ENCODE data around the gene ACTRT2.

The ACTRT2 gene

DNA sequence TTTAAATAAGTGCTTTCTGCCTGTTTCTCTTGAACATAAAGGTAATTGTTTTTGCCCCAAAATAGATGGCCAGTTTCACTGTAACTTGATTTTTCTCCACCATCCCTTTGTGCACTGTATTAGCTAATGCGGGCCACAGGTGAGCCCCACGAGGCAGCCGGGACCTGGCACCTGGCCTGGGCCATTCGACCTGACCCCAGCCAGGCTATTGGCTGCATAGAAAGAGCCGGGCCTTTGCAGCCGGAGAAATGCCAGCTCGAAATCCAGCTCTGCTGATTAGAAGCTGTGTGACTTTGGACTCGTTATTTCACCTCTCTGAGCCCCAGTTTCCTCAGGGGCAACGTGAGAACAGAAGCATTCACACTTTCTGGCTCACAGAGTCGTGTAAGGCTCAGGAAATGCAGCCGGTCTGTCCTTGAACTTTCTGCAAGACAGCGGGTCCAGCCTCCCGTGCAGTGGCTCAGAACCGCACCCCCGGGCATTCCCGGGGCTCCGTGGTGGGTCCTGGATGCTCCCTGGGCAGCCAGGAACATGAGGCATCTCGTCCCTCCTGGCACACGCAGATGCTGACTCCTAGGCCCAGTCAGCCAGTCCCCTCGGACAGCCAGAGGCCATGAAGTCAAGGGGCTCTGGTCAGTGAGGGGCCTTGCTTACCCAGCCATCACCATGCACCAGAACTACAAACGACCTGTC, 37.4 kb upstream of the ACTRT2 start:
- DNase-seq (ENCODE audit: low spot score) = no peak

DNA sequence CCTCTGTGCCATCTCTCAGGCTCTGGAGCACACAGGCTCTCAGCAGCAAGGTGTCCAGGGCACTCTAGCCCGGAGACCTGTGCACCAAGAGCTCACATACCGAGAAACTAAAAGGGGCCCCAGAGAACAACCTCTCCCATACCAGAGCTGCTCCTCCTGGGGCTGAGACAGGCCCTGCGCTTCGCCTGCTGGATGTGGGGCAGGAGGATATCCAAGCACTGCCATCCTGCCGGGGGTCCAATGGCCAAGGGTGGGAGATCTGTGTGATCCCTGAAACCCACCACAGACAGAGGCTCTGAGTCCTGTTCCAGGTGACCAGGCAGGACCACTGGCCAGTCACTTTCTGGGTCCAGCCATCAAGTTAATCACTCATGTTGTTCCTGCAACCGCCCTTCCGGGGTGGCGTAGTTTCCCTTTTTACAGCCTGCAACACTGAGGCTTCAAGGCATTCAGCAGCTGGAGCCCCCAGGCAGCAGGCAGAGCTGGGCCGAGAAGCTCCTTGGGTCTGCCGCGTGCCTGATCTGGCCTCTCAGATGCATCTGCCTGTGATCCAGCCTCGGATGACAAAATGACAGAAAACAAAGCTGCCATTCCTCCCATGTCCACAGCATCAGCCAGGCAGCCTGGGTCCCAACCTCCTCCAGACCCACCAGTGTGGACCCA, 36.7 kb upstream of the ACTRT2 start:
- no peak for DNase-seq (ENCODE audit: low spot score)

DNA sequence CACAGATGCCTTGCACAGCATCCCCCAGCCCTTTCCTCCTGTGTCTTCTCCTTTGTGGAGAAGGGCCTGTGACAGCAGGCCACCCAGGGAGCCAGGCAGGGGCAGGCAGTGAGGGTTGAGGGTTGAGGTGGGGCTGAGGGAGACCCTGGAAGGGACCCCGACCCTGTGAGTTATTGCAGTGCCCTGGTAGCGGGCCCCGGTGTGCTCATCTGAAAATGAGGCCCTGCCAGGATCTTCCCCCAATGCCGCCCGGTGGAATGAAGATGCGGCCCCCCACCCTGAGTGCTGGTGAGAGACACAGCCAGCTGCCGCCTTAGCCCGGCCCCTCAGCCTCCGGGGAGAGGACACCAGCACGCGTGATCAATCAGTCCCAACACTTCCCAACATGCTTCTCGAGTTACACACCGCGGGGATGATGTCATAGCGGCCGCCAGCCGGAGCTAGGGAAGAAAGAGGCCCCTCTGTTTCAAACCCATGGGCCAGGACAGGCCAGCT, 36.2 kb upstream of the ACTRT2 start:
- no peak for DNase-seq (ENCODE audit: low spot score)

DNA sequence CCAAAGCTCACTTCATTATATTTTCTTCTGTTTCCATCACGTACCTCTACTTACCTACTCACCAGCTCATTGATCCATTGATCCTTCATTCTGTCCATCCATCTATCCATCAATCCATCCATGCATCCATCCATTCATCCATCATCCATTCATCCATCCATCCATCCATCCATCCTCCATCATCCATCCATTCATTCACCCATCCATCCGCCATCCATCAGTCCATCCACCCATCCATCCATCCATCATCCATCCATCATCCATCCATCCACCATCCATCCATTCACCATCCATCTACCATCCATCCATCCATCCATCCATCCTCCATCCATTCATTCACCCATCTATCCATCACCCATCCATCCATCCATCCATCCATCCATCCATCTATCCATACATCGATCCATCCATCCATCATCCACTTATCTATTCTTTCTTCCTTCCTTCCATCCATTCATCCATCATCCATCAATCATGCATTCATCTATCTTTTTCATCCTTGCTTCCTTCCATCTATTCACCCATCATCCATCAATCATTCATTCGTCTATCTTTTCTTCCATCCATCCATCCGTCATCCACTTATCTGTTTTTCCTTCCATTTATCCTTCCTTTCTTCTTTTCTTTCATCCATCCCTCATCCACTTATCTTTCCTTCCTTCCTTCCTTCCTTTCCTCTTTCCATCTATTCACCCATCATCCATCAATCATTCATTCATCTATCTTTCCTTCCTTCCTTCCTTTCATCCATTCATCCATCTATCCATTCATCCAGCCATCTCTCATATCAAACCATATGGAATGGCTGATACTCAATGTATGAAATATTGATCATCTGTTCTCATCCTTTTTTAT, 35.3 kb upstream of the ACTRT2 start:
- DNase-seq (ENCODE audit: low spot score) = no peak

DNA sequence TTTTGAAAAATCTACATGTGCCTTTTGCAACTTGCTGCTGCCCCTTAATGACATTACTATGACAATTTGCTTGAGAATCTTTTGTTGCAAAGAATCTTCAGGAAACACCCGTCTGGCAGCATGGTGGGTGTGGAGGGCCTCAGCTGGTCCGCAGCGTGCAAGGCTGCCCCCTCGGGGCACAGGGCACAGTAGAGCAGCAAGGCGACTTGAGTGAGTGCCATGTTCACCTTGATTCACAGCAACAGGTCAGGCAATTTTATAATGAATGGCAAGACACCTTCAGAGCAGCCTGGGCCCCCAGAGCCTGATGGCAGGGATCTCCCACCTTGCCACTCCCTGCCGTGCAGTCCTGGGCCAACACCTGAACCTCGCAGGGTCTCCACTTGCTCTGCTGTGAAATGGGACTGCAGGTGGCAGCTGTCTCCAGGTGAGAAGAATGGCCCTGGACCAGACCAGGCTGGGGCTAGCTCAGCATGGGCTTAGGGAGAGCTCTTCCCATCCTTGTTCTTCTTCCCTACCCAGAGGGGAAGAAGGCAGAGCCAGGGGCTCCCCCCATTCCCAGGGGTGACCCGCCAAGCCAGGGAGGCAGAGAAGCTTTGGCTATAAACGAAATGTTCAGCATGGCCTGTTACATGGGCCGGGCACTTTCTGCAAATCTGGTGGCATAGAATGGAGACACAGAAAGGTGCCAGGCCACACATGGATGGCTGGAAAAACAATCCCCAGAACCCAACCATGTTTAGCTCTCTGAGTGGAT, 34.5 kb upstream of the ACTRT2 start:
- no peak for DNase-seq (ENCODE audit: low spot score)

DNA sequence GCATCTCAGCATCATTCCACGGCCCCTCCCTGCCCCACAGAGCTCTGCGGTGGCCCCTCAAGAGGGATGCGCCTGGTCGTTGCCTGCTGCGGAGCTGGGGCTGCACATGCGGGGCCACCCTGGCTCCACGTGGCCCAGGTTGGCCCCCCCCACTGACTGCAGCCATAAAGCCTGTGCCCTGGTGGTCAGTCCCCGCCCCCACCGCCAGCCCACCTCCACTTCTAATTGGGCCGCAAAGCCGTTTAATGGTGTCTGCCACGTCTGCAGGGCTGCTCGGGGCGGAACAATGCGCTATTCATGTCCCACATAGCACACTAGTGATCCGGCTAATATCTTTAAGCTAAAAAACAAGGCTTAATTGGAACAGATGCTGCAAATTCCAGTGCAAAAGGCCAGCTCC, 33.5 kb upstream of the ACTRT2 start:
- no peak for DNase-seq (ENCODE audit: low spot score)

DNA sequence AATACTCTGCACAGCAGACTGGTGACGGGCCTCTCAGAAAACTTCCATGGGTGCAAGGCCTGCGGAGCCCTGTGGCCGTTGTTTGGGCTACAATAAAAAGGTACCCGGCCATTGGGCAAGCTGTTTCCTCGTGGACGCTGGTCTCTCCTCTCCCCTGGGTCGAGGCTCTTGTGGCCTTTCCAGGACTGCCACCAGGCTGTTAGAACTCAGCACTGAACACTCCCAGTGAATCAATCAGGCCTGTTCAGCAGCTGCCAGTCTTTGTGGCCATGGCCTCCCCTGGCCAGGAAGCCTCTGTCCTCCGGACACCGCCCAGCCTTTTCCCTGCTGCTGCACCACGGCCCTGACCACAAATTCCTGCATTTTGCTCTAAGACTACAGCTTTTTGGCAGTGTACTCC, 33.0 kb upstream of the ACTRT2 start:
- no peak for DNase-seq (ENCODE audit: low spot score)

DNA sequence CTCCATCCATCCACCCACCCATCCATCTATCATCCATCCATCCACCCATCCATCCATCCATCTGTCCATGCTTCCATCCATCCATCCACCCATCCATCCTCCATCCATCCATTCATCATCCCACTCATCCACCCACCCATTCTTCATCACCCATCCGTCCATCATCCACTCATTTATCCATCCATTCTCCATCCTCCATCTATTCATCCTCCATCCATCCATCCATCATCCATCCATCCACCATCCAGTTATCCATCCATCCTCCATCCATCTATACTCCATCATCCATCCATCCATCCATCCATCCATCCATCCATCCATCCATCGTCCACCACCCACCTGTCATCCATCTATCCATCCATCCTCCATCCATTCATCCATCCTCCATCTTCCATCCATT, 32.1 kb upstream of the ACTRT2 start:
- no peak for DNase-seq (ENCODE audit: low spot score)

DNA sequence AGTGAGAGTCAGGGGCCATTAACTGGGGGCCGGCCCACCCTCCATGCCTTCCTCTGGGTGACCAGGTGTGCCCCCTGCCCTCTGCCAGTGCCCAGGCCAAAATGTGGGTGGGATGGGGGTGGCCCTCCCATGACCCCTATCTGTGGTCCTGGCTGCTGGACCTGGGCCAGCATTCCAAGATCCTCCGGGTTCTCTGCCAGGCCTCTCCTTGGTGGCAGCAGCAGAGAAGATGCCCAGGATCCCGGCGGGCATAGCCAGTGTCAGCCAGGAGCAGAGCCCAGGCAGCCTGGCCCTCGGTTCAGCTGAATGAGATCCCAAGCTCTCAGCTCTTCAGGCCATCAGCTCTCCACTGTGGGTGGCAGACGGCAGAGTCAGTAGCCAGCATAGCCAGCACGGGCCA, 31.3 kb upstream of the ACTRT2 start:
- no peak for DNase-seq (ENCODE audit: low spot score)

DNA sequence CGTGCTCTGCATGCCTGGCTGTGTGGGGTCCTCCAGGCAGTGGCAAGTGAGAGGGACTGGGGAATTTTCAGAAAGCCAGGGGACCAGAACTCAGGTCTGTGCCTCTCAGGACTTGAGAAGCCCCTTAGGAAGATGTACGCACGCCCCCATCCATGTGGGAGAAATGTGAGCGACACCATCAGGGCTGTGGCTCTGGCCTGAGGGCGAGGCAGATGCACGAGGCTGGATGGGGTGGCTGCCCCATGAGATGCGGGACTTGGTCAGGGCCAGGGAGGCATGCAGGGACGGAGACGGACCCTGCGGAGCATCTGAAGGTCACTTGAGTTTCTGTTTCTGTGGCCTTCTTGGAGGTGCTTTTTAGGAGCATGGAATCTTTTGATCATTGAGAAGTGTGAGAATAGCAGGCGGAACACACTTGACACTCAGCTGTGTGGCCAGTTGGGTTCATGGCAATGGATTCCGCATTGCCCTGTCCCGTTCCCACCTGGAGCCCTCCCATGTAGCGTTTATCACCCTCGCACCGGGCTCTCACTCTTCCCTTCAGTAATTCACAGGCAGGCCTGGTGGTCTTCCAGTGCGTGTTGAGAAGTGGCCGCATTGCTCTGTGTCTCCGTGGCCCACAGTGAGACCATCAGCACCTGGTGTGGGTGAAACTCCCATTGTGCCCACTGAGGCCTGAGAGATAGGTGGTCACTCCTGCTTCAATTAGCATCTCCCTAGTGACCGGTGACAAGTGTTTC, 30.7 kb upstream of the ACTRT2 start:
- no peak for DNase-seq (ENCODE audit: low spot score)

DNA sequence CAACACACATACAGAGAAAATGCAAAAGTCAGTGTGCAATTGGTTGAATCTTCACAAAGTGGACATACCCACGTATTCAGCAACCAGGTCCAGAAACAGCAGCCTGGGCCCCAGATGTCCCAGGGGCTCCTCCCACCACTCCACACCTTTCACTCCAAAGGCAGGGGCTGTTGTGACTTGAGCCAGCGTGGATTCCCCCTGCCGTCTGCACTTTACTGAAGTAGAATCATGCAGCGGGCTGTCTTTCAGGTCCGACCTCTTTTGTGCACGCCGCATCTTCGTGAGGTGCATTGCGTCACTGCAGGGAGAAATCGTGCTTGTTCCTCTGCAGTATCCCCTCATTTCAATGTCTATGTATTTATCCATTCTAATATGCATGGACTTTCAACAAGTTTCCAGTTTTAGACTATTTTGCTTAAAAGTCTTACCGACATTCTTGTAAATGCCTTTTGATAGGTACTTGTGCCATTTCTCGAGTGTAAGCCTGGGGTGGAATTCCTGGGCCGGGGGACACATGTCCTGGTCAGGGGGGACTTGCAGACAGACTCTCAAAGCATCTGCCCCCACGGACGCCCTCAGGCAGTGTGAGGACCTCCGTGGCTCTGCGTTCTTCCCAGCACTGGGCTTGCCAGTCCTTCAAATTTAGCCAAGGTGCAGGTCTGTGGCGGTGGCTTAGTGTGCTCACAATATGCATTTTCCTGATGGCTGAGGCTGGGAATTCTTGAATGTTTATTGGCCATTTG, 29.3 kb upstream of the ACTRT2 start:
- DNase-seq (ENCODE audit: low spot score) = no peak

DNA sequence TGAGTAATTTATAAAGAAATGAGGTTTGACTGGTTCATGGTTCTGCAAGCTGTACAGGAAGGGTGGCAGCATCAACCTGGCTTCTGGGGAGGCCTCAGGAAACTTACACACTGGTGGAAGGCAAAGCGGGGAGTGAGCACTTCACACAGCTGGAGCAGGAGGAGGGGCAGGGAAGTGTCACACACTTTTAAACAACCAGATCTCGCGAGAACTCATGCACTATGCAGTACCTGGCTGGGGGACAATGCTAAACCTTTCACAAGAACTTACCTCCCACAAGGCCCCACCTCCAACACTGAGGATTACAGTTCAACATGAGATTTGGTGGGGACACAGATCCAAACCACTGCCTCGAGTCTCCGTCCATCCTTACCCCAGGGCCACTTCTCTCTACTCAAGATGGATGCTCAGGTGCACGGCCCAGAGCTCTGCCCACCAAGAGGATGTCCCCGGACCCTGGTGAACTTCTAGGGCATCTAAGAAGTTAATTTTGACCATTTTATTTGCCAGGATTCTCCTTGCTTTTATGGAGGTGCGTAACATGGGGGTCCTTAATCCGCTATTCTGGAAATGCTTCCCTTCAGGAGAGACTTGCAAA, 22.7 kb upstream of the ACTRT2 start:
- no peak for DNase-seq (ENCODE audit: low spot score)

DNA sequence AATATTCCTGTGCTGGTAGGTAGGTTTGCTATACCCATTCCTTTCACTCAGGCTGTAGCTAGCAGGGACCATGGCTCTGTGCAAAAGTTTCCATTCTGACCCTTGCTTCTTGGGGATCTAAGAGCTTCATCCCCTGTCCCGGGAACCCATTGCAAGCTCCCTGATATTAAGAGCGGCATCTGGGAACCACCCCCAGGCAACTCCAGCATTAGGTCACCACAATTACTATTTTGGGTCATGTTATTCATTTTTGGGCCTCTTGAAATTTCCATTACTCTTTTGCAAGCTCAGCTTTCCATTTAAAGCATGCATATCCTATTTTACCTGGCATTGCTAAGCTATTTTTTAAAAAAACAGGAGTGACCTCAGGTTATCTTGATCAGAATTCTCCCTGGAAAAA, 22.1 kb upstream of the ACTRT2 start:
- no peak for DNase-seq (ENCODE audit: low spot score)

DNA sequence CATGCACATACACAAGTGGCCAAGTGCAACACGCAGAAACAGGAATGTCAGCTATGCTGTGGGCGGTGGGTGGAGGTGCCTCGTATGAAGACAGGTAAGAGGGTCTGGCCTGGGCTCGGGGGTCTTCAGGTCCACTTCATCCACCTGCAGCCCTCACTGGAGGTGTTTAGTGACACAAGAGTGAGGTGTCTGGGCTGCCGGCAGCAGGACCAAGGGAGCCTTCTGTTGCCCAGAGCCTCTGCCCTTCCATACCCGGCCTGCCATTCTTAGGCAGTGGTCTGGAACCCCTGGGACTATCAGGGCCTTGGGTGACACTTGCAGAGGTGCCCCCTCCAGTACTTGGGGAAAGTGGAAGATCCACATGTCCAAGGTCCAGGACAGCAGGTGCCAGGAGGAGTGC, 21.7 kb upstream of the ACTRT2 start:
- DNase-seq (ENCODE audit: low spot score) = no peak

DNA sequence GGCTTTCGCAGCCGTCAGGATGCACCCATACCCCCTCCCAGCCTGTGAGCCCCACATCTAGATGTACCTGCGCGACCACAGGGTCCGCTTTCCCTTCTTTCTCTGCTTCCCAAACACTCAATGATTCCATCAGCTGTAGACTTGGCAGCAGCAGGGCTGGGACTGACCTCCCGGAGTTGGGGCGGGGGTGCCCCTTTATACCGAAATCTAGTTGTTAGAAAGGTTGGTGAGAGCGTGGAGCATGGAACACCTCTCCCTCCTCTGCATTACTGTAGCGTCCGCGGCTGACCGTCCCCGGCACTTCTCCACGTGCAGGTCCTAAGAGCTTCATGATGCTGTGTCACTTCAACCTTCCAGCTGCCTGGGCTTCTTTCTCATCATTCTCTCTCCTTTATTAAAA, 21.1 kb upstream of the ACTRT2 start:
- DNase-seq (ENCODE audit: low spot score) = no peak

DNA sequence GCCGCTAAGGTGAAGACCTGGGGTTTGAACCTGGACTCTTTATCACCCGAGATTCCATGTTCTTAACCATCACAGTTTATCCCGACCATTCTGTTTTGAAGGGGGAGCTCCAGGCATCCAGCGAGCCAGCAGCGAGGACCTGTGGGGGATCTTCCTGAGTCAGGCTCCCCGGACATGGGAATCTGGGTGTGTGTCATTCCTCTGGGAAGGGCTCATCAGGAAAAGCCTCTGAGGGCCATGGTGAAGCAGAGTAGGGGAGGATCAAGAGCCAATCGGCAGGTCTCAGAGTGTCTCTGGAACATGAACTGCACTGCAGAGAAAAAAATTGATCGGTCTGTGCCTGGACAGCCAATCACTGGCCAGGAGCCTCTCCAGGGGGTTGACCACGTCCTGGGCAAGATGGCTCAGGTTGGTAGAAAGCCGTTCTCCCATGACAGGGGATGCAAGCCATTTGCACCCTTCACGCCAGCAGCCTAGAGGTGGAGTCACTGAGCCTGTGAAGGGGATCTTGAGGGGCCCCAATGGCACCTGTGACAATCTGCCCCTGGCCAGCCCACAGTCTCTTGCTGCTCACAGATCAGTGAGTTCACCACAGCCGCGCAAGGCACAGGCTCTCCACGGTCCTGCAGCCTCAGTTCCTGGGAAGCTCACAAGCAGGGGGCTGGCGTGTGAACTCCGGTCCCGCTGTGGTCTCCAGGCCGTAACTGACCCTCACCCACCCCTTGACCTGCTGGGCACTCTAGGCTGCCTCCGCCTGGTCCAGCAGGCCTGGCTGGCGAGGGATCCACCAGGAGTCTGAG, 20.4 kb upstream of the ACTRT2 start:
- DNase-seq (ENCODE audit: low spot score) = no peak

DNA sequence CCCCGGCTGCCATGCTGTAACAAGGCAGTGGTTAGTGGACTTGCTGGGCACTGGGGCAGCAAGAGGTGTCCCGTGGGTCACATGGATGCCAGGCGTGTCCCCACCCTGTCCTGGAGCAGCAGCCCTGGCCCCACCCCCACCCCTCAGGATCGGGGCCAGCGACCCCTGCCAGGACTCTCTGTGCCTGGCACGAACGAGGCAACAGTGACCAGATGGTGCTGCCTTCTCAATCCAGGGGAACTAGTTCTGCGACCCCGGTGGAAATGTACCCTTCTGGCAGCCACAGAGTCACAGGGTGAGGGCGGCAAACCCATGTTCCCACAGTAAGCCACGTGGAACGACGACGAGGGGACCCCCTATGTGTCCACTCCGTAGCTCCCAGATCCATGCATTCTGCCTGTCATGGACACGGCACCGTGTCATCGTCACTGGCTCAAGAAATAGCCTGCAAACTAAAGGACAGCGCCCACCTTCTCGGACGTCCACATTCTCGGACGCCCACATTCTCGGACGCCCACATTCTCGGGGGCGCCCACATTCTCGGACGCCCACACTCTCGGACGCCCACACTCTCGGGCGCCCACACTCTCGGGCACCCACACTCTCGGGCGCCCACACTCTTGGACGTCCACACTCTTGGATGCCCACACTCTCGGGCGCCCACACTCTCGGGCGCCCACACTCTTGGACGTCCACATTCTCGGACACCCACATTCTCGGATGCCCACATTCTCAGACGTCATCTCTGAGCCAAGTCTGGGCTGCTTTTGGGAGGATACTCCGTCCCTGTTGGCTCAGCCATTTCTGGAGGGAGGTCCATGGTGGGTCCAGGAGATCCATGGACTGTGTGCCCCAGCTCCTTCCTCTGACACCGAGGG, 19.6 kb upstream of the ACTRT2 start:
- DNase-seq (ENCODE audit: low spot score) = no peak

DNA sequence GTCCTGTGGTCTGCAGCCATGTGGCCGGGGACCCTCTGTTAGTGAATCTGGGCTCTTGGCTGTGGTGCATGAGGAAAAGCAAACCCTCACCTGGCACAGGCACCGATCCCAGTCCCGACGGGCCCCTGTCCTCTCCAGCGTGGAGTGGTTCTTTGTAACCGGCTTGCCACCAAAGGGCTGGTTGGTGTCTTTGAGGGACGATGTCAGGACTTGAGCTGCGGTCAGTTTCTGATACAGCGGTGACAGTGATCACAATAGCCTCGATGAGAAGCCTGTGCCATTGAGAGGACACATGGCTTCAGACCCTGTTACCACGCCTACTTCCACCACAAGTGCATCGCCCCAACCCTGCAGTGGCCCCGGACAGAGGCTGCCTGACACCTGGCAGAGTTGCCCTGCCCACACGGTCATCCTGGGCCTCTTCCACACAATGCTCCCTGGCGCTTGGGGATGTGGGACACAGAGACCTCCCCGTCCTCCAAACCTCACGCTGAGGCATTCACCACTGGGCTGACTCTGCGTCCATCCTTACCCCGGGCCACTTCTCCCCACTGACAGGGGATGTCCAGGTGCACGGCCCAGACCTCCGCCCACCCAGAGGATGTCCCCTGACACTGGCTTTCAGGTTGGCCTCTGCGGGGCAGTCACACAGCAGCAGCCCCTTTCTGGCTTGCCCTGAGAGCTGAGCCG, 18.8 kb upstream of the ACTRT2 start:
- DNase-seq (ENCODE audit: low spot score) = no peak
